ENCODE data around the gene TBX10. TPM values are rescaled to one million over a fixed set of nuclear protein-coding genes. Genes with fewer than 3 reads are reported as not detected.
"Not testable (repeated sequence)": the region's sequence is repeated elsewhere in the genome, so short reads cannot be mapped to it uniquely, and the experiment has no call there.

Gene TBX10
- total RNA-seq, 1 donor from 2014 or later, result not detected

DNA sequence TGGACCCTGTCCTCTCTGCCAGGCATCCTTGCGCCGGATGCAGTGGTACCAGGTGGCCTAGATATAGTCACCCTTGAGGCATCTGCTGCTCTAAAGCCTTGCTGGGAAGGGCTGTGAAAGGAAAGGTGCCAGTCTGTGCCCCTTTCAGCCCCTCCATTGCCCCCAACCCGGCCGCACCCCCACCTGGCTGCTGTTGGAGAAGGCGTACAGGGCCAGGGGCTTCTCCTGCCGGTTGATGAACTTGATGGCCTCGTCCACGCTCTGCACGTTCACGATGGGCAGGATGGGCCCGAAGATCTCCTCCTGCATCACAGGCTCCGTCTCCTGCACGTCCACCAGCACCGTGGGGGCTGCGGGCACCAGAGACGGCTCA lies 24.6 kb upstream of the TBX10 start:
- peaks cover 3% of the 10 kb centered on the region for H3K27me3 Mint-ChIP-seq (ENCODE audit: unreplicated experiment)
- no peak overlapping the region for H3K4me3 Mint-ChIP-seq (ENCODE audit: unreplicated experiment)
- no peaks in the 10 kb centered on the region for H3K9me3 Mint-ChIP-seq (ENCODE audit: unreplicated experiment)
- TF ChIP-seq, protein P1, sequence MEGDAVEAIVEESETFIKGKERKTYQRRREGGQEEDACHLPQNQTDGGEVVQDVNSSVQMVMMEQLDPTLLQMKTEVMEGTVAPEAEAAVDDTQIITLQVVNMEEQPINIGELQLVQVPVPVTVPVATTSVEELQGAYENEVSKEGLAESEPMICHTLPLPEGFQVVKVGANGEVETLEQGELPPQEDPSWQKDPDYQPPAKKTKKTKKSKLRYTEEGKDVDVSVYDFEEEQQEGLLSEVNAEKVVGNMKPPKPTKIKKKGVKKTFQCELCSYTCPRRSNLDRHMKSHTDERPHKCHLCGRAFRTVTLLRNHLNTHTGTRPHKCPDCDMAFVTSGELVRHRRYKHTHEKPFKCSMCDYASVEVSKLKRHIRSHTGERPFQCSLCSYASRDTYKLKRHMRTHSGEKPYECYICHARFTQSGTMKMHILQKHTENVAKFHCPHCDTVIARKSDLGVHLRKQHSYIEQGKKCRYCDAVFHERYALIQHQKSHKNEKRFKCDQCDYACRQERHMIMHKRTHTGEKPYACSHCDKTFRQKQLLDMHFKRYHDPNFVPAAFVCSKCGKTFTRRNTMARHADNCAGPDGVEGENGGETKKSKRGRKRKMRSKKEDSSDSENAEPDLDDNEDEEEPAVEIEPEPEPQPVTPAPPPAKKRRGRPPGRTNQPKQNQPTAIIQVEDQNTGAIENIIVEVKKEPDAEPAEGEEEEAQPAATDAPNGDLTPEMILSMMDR (IDR thresholded peaks at IDR 0.05), result no peak
- H3K27ac Mint-ChIP-seq (ENCODE audit: unreplicated experiment), result no peak overlapping the region
- no peak for DNase-seq (ENCODE audit: extremely low spot score, unreplicated experiment)
- H3K36me3 Mint-ChIP-seq (ENCODE audit: unreplicated experiment), result no peaks in the 10 kb centered on the region
- H3K4me1 Mint-ChIP-seq (ENCODE audit: unreplicated experiment), result no peaks in the 10 kb centered on the region

DNA sequence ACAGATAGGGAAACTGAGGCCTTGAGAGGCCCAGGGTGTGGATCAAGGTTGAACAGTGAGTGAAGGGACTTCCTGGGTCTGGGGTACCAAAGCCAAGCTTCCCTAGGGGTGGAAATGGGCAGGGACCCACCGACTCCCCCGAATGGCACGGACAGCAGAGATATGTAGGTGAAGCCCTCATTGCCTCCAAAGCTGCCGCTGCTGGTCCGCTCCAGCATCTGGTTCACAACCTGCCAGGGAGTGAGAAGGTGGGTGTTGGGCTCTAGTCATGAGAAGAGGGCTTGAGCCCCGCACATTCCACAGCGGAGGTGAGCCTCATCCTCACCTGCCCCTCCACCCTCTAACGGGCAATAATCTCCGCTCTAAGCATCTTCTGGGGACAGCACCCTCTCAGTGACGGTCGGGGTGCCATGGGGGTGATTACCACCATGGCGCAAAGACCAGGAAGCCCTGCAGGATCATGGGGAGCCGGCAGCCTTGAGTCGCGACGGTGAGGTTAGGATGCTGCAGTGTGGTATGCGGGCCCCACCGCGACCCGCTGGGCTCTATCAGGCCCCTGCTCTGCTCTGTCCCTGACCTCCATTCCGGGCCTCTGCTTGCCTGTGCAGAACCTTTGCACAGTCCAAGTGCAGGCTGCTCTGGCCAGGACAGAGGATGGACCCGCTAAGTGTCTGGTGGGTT lies 24.1 kb upstream of the TBX10 start:
- H3K27me3 Mint-ChIP-seq (ENCODE audit: unreplicated experiment), result peaks cover 3% of the 10 kb centered on the region
- no peak overlapping the region for H3K4me3 Mint-ChIP-seq (ENCODE audit: unreplicated experiment)
- no peaks in the 10 kb centered on the region for H3K9me3 Mint-ChIP-seq (ENCODE audit: unreplicated experiment)
- no peaks in the 10 kb centered on the region for H3K36me3 Mint-ChIP-seq (ENCODE audit: unreplicated experiment)
- H3K27ac Mint-ChIP-seq (ENCODE audit: unreplicated experiment), result no peak overlapping the region
- DNase-seq (ENCODE audit: extremely low spot score, unreplicated experiment), result no peak
- no peaks in the 10 kb centered on the region for H3K4me1 Mint-ChIP-seq (ENCODE audit: unreplicated experiment)
- TF ChIP-seq, protein P1 (IDR thresholded peaks at IDR 0.05), result no peak

DNA sequence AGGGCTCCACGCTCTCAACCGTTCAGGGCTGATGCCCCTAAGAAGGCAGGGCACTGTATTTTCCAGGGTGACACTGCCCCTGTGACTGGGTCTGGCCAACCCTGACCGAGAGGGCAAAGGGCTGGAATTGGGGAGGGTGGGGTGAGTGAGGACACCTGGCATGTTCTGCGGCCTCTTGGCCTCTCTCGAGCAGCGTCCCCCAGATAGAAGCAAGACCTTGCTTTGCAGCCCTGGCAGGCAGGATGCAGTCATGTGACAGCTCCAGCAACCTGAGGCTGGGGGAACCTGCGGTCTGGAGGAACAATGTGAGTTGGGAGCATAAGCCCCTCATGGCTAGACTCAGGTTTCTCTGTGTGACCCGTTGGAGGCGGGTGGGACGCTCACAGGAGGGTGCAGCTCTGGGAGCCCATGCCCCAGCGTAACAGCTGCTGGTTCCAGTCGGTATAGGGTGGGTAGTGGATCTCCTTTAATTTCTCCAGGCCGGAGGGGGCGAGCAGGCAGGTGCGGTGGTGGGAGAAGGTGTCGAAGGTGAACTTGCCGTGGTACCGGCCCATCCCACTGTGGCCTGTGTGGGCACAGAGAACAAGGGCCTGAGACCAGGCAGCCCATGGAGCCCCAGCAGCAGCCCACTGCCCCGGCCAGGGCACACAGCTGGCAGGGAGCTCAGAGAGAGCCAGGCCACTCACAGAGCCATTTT lies 23.4 kb upstream of the TBX10 start:
- TF ChIP-seq, protein P1 (IDR thresholded peaks at IDR 0.05), result no peak
- Mint-ChIP-seq H3K9me3 (ENCODE audit: unreplicated experiment) (no peaks in the 10 kb centered on the region), H3K4me1 (ENCODE audit: unreplicated experiment) (no peaks in the 10 kb centered on the region), H3K36me3 (ENCODE audit: unreplicated experiment) (no peaks in the 10 kb centered on the region), H3K27ac (ENCODE audit: unreplicated experiment) (no peak overlapping the region), H3K27me3 (ENCODE audit: unreplicated experiment) (peaks cover 3% of the 10 kb centered on the region), H3K4me3 (ENCODE audit: unreplicated experiment) (no peak overlapping the region)
- no peak for DNase-seq (ENCODE audit: extremely low spot score, unreplicated experiment)

DNA sequence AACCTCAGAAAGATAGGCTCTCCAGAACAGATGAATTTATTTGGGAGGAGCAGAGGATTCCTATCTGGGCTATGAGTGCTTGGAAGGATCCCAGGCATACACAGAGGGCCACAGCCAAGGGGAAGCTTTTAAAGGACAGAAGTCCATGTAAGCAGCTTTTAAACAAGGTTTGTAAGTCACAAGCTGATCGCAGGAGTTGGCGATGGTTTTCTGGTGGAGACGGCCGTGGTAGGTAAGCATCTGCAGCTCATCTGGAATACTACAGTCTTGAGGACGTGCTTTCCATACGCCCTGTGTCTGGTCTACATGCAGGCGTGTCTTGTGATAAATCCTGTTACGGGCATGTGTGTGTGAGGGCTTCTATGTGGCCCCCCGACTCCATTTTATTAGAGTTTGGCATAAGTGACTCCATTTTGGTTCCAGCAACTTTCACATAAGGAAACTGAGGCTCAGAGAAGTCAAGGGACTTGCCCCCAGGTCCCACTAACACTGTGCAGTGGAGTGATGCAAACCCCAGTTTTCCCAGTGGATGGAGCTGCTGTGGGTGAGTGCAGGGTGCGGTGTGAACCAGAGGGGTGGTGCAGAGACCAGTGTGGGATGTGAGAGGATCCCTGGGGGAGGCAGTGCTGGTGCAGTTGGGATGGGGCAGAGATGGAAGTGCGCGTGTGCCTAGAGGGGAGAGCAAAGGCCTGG lies 22.7 kb upstream of the TBX10 start:
- Mint-ChIP-seq H3K4me3 (ENCODE audit: unreplicated experiment) (no peak overlapping the region), H3K27ac (ENCODE audit: unreplicated experiment) (no peak overlapping the region), H3K9me3 (ENCODE audit: unreplicated experiment) (no peaks in the 10 kb centered on the region), H3K36me3 (ENCODE audit: unreplicated experiment) (no peaks in the 10 kb centered on the region), H3K4me1 (ENCODE audit: unreplicated experiment) (no peaks in the 10 kb centered on the region), H3K27me3 (ENCODE audit: unreplicated experiment) (peaks cover 3% of the 10 kb centered on the region)
- TF ChIP-seq, protein P1 (IDR thresholded peaks at IDR 0.05), result no peak
- DNase-seq (ENCODE audit: extremely low spot score, unreplicated experiment), result no peak

DNA sequence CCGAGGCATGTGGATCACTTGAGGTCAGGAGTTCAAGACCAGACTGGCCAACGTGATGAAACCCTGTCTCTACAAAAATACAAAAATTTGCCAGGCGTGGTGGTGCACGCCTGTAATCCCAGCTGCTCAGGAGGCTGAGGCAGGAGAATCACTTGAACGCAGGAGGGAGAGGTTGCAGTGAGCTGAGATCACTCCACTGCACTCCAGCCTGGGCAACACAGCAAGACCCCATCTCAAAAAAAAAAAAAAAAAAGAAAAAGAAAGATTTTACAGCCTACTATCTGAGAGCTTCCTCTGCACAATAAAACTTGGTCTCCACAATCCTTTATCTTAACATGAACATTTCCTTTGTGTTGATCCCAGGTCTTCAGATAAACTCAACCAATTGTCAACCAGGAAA lies 21.2 kb upstream of the TBX10 start:
- not testable (repeated sequence) for H3K27me3 Mint-ChIP-seq (ENCODE audit: unreplicated experiment); H3K4me3 Mint-ChIP-seq (ENCODE audit: unreplicated experiment); H3K27ac Mint-ChIP-seq (ENCODE audit: unreplicated experiment); H3K4me1 Mint-ChIP-seq (ENCODE audit: unreplicated experiment); DNase-seq (ENCODE audit: extremely low spot score, unreplicated experiment); H3K9me3 Mint-ChIP-seq (ENCODE audit: unreplicated experiment); H3K36me3 Mint-ChIP-seq (ENCODE audit: unreplicated experiment)

Data from osteocyte (in vitro differentiated cells).